ENCODE results near the gene PURB.

GRCh38 chr7:44867073-44867995 lies 18.0 kb downstream of the PURB start:
- TF ChIP-seq ZHX1 (conservative IDR thresholded peaks at IDR 0.05; ENCODE audit: low read length): no peak
- no peak for TF ChIP-seq ZNF197 (CRISPR knock-in tag; IDR thresholded peaks at IDR 0.05; ENCODE audit: low read depth)
- no peak for TF ChIP-seq SRF (CRISPR knock-in tag; IDR thresholded peaks at IDR 0.05)
- TF ChIP-seq, protein P1, sequence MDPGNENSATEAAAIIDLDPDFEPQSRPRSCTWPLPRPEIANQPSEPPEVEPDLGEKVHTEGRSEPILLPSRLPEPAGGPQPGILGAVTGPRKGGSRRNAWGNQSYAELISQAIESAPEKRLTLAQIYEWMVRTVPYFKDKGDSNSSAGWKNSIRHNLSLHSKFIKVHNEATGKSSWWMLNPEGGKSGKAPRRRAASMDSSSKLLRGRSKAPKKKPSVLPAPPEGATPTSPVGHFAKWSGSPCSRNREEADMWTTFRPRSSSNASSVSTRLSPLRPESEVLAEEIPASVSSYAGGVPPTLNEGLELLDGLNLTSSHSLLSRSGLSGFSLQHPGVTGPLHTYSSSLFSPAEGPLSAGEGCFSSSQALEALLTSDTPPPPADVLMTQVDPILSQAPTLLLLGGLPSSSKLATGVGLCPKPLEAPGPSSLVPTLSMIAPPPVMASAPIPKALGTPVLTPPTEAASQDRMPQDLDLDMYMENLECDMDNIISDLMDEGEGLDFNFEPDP (CRISPR knock-in tag; IDR thresholded peaks at IDR 0.05): no peak
- TF ChIP-seq, protein P2, sequence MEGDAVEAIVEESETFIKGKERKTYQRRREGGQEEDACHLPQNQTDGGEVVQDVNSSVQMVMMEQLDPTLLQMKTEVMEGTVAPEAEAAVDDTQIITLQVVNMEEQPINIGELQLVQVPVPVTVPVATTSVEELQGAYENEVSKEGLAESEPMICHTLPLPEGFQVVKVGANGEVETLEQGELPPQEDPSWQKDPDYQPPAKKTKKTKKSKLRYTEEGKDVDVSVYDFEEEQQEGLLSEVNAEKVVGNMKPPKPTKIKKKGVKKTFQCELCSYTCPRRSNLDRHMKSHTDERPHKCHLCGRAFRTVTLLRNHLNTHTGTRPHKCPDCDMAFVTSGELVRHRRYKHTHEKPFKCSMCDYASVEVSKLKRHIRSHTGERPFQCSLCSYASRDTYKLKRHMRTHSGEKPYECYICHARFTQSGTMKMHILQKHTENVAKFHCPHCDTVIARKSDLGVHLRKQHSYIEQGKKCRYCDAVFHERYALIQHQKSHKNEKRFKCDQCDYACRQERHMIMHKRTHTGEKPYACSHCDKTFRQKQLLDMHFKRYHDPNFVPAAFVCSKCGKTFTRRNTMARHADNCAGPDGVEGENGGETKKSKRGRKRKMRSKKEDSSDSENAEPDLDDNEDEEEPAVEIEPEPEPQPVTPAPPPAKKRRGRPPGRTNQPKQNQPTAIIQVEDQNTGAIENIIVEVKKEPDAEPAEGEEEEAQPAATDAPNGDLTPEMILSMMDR (IDR thresholded peaks at IDR 0.05 in 2 of 3, conservative IDR thresholded peaks at IDR 0.05 in 1 of 3; ENCODE audit: insufficient read depth in 2 of 3, low read depth in 1 of 3, low read length in 3 of 3): no peak
- TF ChIP-seq, protein P3, sequence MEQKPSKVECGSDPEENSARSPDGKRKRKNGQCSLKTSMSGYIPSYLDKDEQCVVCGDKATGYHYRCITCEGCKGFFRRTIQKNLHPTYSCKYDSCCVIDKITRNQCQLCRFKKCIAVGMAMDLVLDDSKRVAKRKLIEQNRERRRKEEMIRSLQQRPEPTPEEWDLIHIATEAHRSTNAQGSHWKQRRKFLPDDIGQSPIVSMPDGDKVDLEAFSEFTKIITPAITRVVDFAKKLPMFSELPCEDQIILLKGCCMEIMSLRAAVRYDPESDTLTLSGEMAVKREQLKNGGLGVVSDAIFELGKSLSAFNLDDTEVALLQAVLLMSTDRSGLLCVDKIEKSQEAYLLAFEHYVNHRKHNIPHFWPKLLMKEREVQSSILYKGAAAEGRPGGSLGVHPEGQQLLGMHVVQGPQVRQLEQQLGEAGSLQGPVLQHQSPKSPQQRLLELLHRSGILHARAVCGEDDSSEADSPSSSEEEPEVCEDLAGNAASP (IDR thresholded peaks at IDR 0.05): no peak
- no peak for TF ChIP-seq KLF10 (CRISPR knock-in tag; IDR thresholded peaks at IDR 0.05)

Data from K562 (cell line).